Right lobe of liver (tissue), 4 donors: ENCODE results near the gene NCOR1.

ENCODE experiments used
- CTCF ChIP-seq, 4 donors: fragments of 200-600 bp in 3 of 4; fragments of 450-650 bp in 1 of 4; IDR thresholded peaks; one replicate each; pipeline versions ENCODE4 v1.5.1 to v1.8.0; 2016 to 2022; ENCODE audit warnings: antibody characterized with exemption in 4 of 4, mild to moderate bottlenecking in 2 of 4
- POLR2A ChIP-seq: fragments of 450-650 bp; IDR thresholded peaks from one replicate; pipeline ENCODE4 v1.6.1; 2017; ENCODE audit warnings: antibody characterized with exemption, mild to moderate bottlenecking
- donor health status: DM: no; HTN: no; CAD: no.
- donor health status: DM: no; HTN: no; CAD: no.
- donor health status: DM: no; HTN: yes; CAD: no.

GRCh38 chr17:15999141-15999973 is 216.0 kb downstream of the NCOR1 start, which contains the start of the genes TTC19 and ZSWIM7:
- TF ChIP-seq CTCF (IDR thresholded peaks at IDR 0.05) (peak in 3 of 4 donors; percentile 10 to 29 (median 29)), POLR2A (peak; percentile 98)
